IPS-20b (cell line): ENCODE data around the gene RPTOR.

ENCODE experiments used
- H3K27ac ChIP-seq: one replicate; pipeline ENCODE4 v1.5.1; 2013; ENCODE audit warnings: low read length
- H3K27me3 ChIP-seq: 2 replicates; pipeline ENCODE4 v1.6.1; 2013; ENCODE audit warnings: mild to moderate bottlenecking, low read length, inconsistent platforms; ENCODE audit not compliant: insufficient read depth
- H3K36me3 ChIP-seq: 2 replicates; pipeline ENCODE4 v1.6.1; 2013; ENCODE audit warnings: low read depth, mild to moderate bottlenecking, inconsistent platforms, low read length, moderate library complexity; ENCODE audit not compliant: insufficient read depth
- H3K4me1 ChIP-seq: 2 replicates; pipeline ENCODE4 v1.6.1; 2013; ENCODE audit warnings: mild to moderate bottlenecking, control low read depth, inconsistent platforms, low read length, moderate library complexity; ENCODE audit not compliant: insufficient read depth
- H3K4me3 ChIP-seq: 2 replicates; pipeline ENCODE4 v1.5.1; 2013; ENCODE audit warnings: mild to moderate bottlenecking, low read length, inconsistent platforms
- H3K9ac ChIP-seq: 2 replicates; pipeline ENCODE4 v1.6.1; 2013; ENCODE audit warnings: low read depth, mild to moderate bottlenecking, inconsistent platforms, low read length, moderate library complexity
- H3K9me3 ChIP-seq: 2 replicates; pipeline ENCODE4 v1.6.1; 2013; ENCODE audit warnings: mild to moderate bottlenecking, low read depth, low read length, inconsistent platforms; ENCODE audit not compliant: insufficient read depth

The RPTOR gene

GRCh38 chr17:80643326-80644099 is 98.9 kb downstream of the RPTOR start:
- Histone ChIP-seq H3K27me3 (no peaks in the 10 kb centered on the region), H3K9ac (no peak overlapping the region), H3K27ac (no peak overlapping the region), H3K9me3 (no peaks in the 10 kb centered on the region), H3K4me1 (no peaks in the 10 kb centered on the region), H3K4me3 (no peak overlapping the region), H3K36me3 (no peaks in the 10 kb centered on the region)

GRCh38 chr17:80644536-80644935 is 99.9 kb downstream of the RPTOR start:
- no peaks in the 10 kb centered on the region for H3K27me3 ChIP-seq
- H3K27ac ChIP-seq = no peak overlapping the region
- H3K9ac ChIP-seq = no peak overlapping the region
- H3K36me3 ChIP-seq = no peaks in the 10 kb centered on the region
- H3K9me3 ChIP-seq = no peaks in the 10 kb centered on the region
- no peak overlapping the region for H3K4me3 ChIP-seq
- peaks cover 3% of the 10 kb centered on the region for H3K4me1 ChIP-seq

DNA sequence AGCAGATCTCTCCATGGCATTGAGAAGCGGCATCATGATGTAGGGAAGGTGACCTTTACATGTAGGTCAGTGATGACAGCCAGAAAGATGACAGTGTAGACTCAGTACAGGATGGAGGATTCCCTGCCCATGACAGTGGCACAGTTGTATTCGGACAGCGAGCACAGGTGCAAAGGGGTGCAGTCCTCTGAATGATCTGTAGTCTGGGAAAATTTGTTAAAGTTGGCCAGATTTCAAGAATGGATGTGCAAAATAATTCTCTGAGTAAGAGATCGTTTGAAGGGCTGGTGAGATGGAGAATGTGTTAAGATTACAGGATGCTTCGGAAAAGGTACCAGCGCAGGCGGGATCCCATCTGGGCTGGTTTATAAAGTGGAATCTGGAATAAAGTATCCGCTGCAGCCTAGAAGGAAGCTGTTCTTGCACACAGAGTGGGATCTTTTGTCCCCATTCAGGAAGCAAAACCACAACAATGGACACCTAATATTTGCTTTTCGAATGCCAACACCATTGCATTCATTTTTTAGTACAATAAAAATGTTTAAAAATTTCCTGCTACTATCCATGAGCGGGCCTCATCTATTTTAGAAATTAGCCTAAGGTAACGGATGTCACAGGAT is 101.2 kb downstream of the RPTOR start:
- Histone ChIP-seq H3K4me1 (peaks cover 15% of the 10 kb centered on the region), H3K27me3 (no peaks in the 10 kb centered on the region), H3K9me3 (no peaks in the 10 kb centered on the region), H3K4me3 (no peak overlapping the region), H3K27ac (no peak overlapping the region), H3K36me3 (no peaks in the 10 kb centered on the region), H3K9ac (no peak overlapping the region)

DNA sequence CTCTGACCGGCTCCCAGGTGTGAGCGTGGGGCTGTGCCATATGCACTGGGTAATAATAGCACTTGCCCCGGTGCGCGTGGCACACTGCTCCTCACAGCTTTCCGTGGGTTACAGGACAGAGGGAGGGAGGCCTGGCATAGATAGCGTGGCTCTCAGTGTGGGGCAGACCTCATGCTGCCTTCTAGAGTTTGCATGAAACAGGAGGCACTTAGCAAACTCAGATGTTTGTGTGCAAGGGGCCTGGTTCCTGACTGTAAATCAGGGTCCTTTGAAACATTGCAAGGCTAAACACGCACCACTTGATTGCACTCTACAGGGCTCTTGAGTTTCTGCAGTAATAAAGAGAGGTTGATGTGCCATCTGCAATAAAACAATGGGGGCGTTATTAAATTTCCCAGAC is 101.7 kb downstream of the RPTOR start:
- Histone ChIP-seq H3K36me3 (no peaks in the 10 kb centered on the region), H3K4me1 (peaks cover 17% of the 10 kb centered on the region), H3K9ac (no peak overlapping the region), H3K4me3 (no peak overlapping the region), H3K9me3 (no peaks in the 10 kb centered on the region), H3K27me3 (no peaks in the 10 kb centered on the region), H3K27ac (no peak overlapping the region)

DNA sequence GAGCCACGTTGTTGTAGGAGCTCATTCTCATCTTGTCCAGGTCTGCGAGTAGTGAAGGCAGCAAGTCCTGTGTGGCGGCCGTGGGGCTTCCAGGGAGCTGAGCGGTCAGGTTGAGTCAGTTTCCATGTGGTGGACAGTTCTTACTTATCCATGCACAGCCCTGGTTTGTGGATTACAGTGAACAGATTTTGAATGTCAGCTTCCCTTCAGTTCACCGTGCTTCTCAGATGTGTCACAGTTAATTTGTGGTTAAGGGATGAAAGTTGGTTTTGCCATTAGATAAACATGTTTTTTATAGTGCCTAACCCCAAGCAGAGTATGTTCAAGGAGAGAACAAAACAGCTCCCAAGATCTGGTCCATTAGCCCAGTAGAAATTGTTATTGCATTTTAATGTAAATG is 103.1 kb downstream of the RPTOR start:
- Histone ChIP-seq H3K27ac (no peak overlapping the region), H3K27me3 (no peaks in the 10 kb centered on the region), H3K36me3 (no peaks in the 10 kb centered on the region), H3K9ac (no peak overlapping the region), H3K9me3 (no peaks in the 10 kb centered on the region), H3K4me1 (peaks cover 17% of the 10 kb centered on the region), H3K4me3 (no peak overlapping the region)

DNA sequence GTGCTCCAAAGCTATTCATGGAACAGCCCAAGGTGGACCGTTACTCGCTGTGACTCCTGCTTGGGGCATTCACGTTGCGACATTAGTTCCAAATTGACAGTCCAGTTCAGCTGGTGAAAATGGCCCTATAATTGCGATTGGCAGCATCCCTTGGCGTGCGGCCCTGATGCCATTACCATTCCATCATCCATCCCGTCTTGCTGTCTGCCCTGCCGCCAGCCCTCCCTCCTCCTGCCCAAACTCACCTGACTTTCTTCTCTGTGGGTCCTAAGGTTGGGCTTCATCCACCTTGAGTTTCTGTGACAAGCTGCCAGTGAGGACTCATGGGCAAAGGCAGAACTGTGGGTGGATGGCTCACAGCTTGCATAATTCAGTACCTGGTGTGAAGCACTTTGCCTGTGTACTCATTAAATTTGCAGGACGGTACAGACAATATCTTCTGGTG is 104.6 kb downstream of the RPTOR start:
- Histone ChIP-seq H3K4me3 (no peak overlapping the region), H3K9me3 (no peaks in the 10 kb centered on the region), H3K36me3 (no peaks in the 10 kb centered on the region), H3K4me1 (peaks cover 17% of the 10 kb centered on the region), H3K9ac (no peak overlapping the region), H3K27me3 (no peaks in the 10 kb centered on the region), H3K27ac (no peak overlapping the region)

- Histone ChIP-seq H3K9me3 (no peaks in the 10 kb centered on the region), H3K4me3 (no peak overlapping the region), H3K36me3 (no peaks in the 10 kb centered on the region), H3K9ac (no peak overlapping the region), H3K27ac (no peak overlapping the region), H3K4me1 (peaks cover 17% of the 10 kb centered on the region), H3K27me3 (no peaks in the 10 kb centered on the region)
Observed at GRCh38 chr17:80649672-80650330, 105.2 kb downstream of the RPTOR start.

DNA sequence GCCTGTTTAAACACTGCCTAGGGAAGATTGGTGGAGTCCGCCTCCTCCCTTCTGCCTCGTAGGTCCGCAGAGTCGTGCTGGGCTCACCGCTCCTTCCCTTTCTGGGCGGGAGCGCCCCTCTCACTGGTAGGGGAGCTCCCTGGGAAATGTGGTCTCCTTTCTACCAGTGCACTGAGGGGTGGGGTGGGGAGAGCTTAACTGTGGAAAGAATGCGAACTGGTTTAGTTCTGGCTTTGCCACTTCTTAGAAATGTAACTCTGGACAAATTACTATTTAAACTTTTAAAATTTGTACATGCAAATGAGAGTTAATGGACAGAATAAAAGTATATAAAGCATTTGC is 105.7 kb downstream of the RPTOR start:
- Histone ChIP-seq H3K27ac (no peak overlapping the region), H3K36me3 (no peaks in the 10 kb centered on the region), H3K9me3 (no peaks in the 10 kb centered on the region), H3K9ac (no peak overlapping the region), H3K4me3 (no peak overlapping the region), H3K4me1 (peaks cover 17% of the 10 kb centered on the region), H3K27me3 (no peaks in the 10 kb centered on the region)

GRCh38 chr17:80650751-80651518 is 106.3 kb downstream of the RPTOR start:
- no peak overlapping the region for H3K27ac ChIP-seq
- H3K9me3 ChIP-seq = no peaks in the 10 kb centered on the region
- no peaks in the 10 kb centered on the region for H3K36me3 ChIP-seq
- no peak overlapping the region for H3K9ac ChIP-seq
- no peaks in the 10 kb centered on the region for H3K27me3 ChIP-seq
- peaks cover 17% of the 10 kb centered on the region for H3K4me1 ChIP-seq
- H3K4me3 ChIP-seq = no peak overlapping the region

GRCh38 chr17:80652756-80653330 is 108.2 kb downstream of the RPTOR start:
- H3K4me1 ChIP-seq = peaks cover 17% of the 10 kb centered on the region
- no peaks in the 10 kb centered on the region for H3K36me3 ChIP-seq
- no peak overlapping the region for H3K27ac ChIP-seq
- H3K9ac ChIP-seq = no peak overlapping the region
- no peak overlapping the region for H3K4me3 ChIP-seq
- H3K9me3 ChIP-seq = no peaks in the 10 kb centered on the region
- no peaks in the 10 kb centered on the region for H3K27me3 ChIP-seq

- Histone ChIP-seq H3K9ac (no peak overlapping the region), H3K36me3 (no peaks in the 10 kb centered on the region), H3K4me1 (peaks cover 17% of the 10 kb centered on the region), H3K27me3 (no peaks in the 10 kb centered on the region), H3K4me3 (no peak overlapping the region), H3K27ac (no peak overlapping the region), H3K9me3 (no peaks in the 10 kb centered on the region)
Observed at GRCh38 chr17:80653856-80654255, 109.2 kb downstream of the RPTOR start.
